A549 (cell line): Measurements from ENCODE around the gene IL20RA. TPM values are rescaled to one million over a fixed set of nuclear protein-coding genes. Genes with fewer than 3 reads are reported as not detected.

Source experiments
- ATAC-seq, 2 experiments: fragments of 200-7000 bp in 1 of 2; fragments of >200 bp in 1 of 2; cut with Nextera tagmentation in 1 of 2; cut with Tn5 transposase in 1 of 2; 3 replicates each; pipeline versions ENCODE4 v1.8.0 to v1.9.1; 2018 to 2020; ENCODE audit warnings: mild to moderate bottlenecking in 1 of 2, moderate library complexity in 1 of 2
- CTCF ChIA-PET: fragments of 300-600 bp; sonication (Branson Sonifier 250); formaldehyde crosslinking; extraction: SDS; loops from one replicate; lab custom pipeline; 2021; ENCODE audit warnings: antibody characterized with exemption, inconsistent platforms; lab: Yijun Ruan, JAX
- POLR2A ChIA-PET: fragments of 350-600 bp; formaldehyde crosslinking; extraction: SDS; loops from one replicate; lab custom pipeline; 2021; ENCODE audit warnings: antibody characterized with exemption, inconsistent platforms; lab: Yijun Ruan, JAX
- DNase-seq, 2 experiments: peaks; one replicate each; pipeline versions ENCODE4 v3.0.0 to v3.0.0-alpha.2; 2011 to 2016; ENCODE audit warnings: low read depth in 1 of 2, low spot score in 1 of 2
- FAIRE-seq: peaks from 2 replicates; lab custom pipeline; 2011; peaks lifted over from hg19 to GRCh38; lab: Jason Lieb, UNC
- H3K27ac ChIP-seq, 2 experiments: fragments of >200 bp; sonication (Bioruptor Twin); formaldehyde crosslinking; 3 replicates each; pipeline ENCODE4 v1.5.1; 2016 to 2017
- H3K4me1 ChIP-seq: fragments of >200 bp; sonication (Bioruptor Twin); formaldehyde crosslinking; 3 replicates; pipeline ENCODE4 v1.6.1; 2016
- H3K4me2 ChIP-seq: fragments of >200 bp; sonication (Bioruptor Twin); formaldehyde crosslinking; 3 replicates; pipeline ENCODE4 v1.6.1; 2016
- H3K4me3 ChIP-seq: fragments of >200 bp; sonication (Bioruptor Twin); formaldehyde crosslinking; 3 replicates; pipeline ENCODE4 v1.5.1; 2016
- H3K9me3 ChIP-seq: fragments of >200 bp; sonication (Bioruptor Twin); formaldehyde crosslinking; 3 replicates; pipeline ENCODE4 v1.6.1; 2016
- BHLHE40 ChIP-seq: IDR thresholded peaks from 2 replicates; pipeline ENCODE4 v1.6.1; 2012; ENCODE audit warnings: low read depth, low read length, inconsistent platforms
- CBX2 ChIP-seq: fragments of 200-600 bp; sonication (generic); IDR thresholded peaks from 2 replicates; pipeline ENCODE4 v1.6.1; 2016; ENCODE audit warnings: low read depth, mild to moderate bottlenecking, borderline replicate concordance
- CBX8 ChIP-seq: fragments of 200-600 bp; sonication (generic); IDR thresholded peaks from 2 replicates; pipeline ENCODE4 v1.6.1; 2016
- CEBPB ChIP-seq, 2 experiments: fragments of >200 bp in 1 of 2; sonication (Bioruptor Twin) in 1 of 2; formaldehyde crosslinking in 1 of 2; IDR thresholded peaks; 2 replicates each; pipeline ENCODE4 v1.6.1; 2012 to 2016
- CHD4 ChIP-seq: fragments of 200-600 bp; sonication (generic); IDR thresholded peaks from 2 replicates; pipeline ENCODE4 v1.6.1; 2016; ENCODE audit warnings: antibody characterized with exemption, mild to moderate bottlenecking, borderline replicate concordance
- EHF ChIP-seq: fragments of 250-450 bp; sonication (Bioruptor Pico); IDR thresholded peaks from 2 replicates; pipeline ENCODE4 v1.5.0; 2020; ENCODE audit warnings: mild to moderate bottlenecking
- EHMT2 ChIP-seq: fragments of 200-600 bp; sonication (generic); IDR thresholded peaks from 2 replicates; pipeline ENCODE4 v1.6.1; 2016; ENCODE audit warnings: antibody characterized with exemption, low read depth, mild to moderate bottlenecking, moderate library complexity
- FOSL2 ChIP-seq, 2 experiments: fragments of 450-650 bp in 1 of 2; fragments of >200 bp in 1 of 2; sonication (Bioruptor Twin) in 1 of 2; formaldehyde crosslinking; IDR thresholded peaks; 2 replicates each; pipeline versions ENCODE4 v1.5.0 to v1.6.1; 2016 to 2020; ENCODE audit warnings: mild to moderate bottlenecking in 1 of 2, moderate library complexity in 1 of 2
- FOXS1 ChIP-seq: fragments of 250-450 bp; sonication (Bioruptor Pico); IDR thresholded peaks from 2 replicates; pipeline ENCODE4 v1.5.0; 2020; ENCODE audit warnings: mild to moderate bottlenecking, moderate library complexity
- GATA3 ChIP-seq: IDR thresholded peaks from 2 replicates; pipeline ENCODE4 v1.6.1; 2012; ENCODE audit warnings: borderline replicate concordance
- HDAC2 ChIP-seq: fragments of 200-600 bp; sonication (generic); IDR thresholded peaks from 2 replicates; pipeline ENCODE4 v1.6.1; 2016
- JUN ChIP-seq, 2 experiments: fragments of >200 bp; sonication (Bioruptor Twin); formaldehyde crosslinking; IDR thresholded peaks; 2 replicates in 1 of 2; 3 replicates in 1 of 2; pipeline ENCODE4 v1.6.1; 2016 to 2017
- JUNB ChIP-seq: fragments of >200 bp; sonication (Bioruptor Twin); formaldehyde crosslinking; IDR thresholded peaks from 2 replicates; pipeline ENCODE4 v1.6.1; 2016
- MAZ ChIP-seq: fragments of 150-350 bp; IDR thresholded peaks from 2 replicates; pipeline ENCODE4 v1.6.1; 2014; ENCODE audit warnings: antibody characterized with exemption, low read depth, low read length, borderline replicate concordance
- NR3C1 ChIP-seq: fragments of >200 bp; sonication (Bioruptor Twin); formaldehyde crosslinking; IDR thresholded peaks from 3 replicates; pipeline ENCODE4 v1.6.1; 2017
- PHF8 ChIP-seq: fragments of 200-600 bp; sonication (generic); IDR thresholded peaks from 2 replicates; pipeline ENCODE4 v1.6.1; 2016; ENCODE audit warnings: low read depth, mild to moderate bottlenecking, antibody characterized with exemption, moderate library complexity, borderline replicate concordance
- RARB ChIP-seq: fragments of 250-450 bp; sonication (Bioruptor Pico); IDR thresholded peaks from 2 replicates; pipeline ENCODE4 v1.8.0; 2021; ENCODE audit warnings: mild to moderate bottlenecking, moderate library complexity
- RCOR1 ChIP-seq: fragments of 150-350 bp; IDR thresholded peaks from 2 replicates; pipeline ENCODE4 v1.6.1; 2014; ENCODE audit warnings: antibody characterized with exemption, low read length, low read depth
- RNF2 ChIP-seq: fragments of 200-600 bp; sonication (generic); IDR thresholded peaks from 2 replicates; pipeline ENCODE4 v1.6.1; 2016; ENCODE audit warnings: low read depth, mild to moderate bottlenecking, antibody characterized with exemption, moderate library complexity, borderline replicate concordance
- TP53 ChIP-seq: fragments of 250-450 bp; sonication (Bioruptor Pico); IDR thresholded peaks from 2 replicates; pipeline ENCODE4 v1.5.0; 2021; ENCODE audit warnings: mild to moderate bottlenecking, moderate library complexity
- ZC3H11A ChIP-seq: fragments of 450-650 bp; IDR thresholded peaks from 2 replicates; pipeline ENCODE4 v1.6.1; 2014; ENCODE audit warnings: antibody characterized with exemption, mild to moderate bottlenecking
- ZNF302 ChIP-seq: fragments of 250-450 bp; sonication (Bioruptor Pico); IDR thresholded peaks from 2 replicates; pipeline ENCODE4 v1.9.0; 2021; ENCODE audit warnings: inconsistent platforms, mild to moderate bottlenecking, moderate library complexity
- WGBS: methylation state at CpG from one replicate; pipeline ENCODE4 v1.1.6; 2017; ENCODE audit errors: missing lambda C conversion rate; 5-methylcytosine and 5-hydroxymethylcytosine counted together
- polyA plus RNA-seq, 4 experiments: library from polyadenylated mRNA; depleted of rRNA in 3 of 4; stranded (reverse); fragments of >200 nt; fragmentation: RNase III in 1 of 4; extraction: RNeasy Plus Mini Kit Qiagen cat#74134 plus additional on column Dnase treatment in 1 of 4; gene quantifications; 2 replicates in 3 of 4; 3 replicates in 1 of 4; pipeline ENCODE4 v1.2.3, GENCODE V29; 2011 to 2017
- TF ChIP-seq, protein P1 (sequence below): fragments of 200-600 bp; sonication (generic); IDR thresholded peaks from 2 replicates; pipeline ENCODE4 v1.6.1; 2016; ENCODE audit warnings: antibody characterized with exemption, mild to moderate bottlenecking, moderate library complexity
- TF ChIP-seq, protein P2 (sequence below): fragments of >200 bp; sonication (Bioruptor Twin); formaldehyde crosslinking; IDR thresholded peaks from 3 replicates; pipeline ENCODE4 v1.5.1; 2016
- TF ChIP-seq, protein P3 (sequence below): fragments of 250-450 bp; sonication (Bioruptor Pico); IDR thresholded peaks from 2 replicates; pipeline ENCODE4 v1.5.0; 2021; ENCODE audit warnings: mild to moderate bottlenecking, moderate library complexity, borderline replicate concordance

The IL20RA gene
- polyA plus RNA-seq, 2 of the 4 experiments (the other 2 are of a cell fraction), result 0.08 TPM; not detected in 1

DNA sequence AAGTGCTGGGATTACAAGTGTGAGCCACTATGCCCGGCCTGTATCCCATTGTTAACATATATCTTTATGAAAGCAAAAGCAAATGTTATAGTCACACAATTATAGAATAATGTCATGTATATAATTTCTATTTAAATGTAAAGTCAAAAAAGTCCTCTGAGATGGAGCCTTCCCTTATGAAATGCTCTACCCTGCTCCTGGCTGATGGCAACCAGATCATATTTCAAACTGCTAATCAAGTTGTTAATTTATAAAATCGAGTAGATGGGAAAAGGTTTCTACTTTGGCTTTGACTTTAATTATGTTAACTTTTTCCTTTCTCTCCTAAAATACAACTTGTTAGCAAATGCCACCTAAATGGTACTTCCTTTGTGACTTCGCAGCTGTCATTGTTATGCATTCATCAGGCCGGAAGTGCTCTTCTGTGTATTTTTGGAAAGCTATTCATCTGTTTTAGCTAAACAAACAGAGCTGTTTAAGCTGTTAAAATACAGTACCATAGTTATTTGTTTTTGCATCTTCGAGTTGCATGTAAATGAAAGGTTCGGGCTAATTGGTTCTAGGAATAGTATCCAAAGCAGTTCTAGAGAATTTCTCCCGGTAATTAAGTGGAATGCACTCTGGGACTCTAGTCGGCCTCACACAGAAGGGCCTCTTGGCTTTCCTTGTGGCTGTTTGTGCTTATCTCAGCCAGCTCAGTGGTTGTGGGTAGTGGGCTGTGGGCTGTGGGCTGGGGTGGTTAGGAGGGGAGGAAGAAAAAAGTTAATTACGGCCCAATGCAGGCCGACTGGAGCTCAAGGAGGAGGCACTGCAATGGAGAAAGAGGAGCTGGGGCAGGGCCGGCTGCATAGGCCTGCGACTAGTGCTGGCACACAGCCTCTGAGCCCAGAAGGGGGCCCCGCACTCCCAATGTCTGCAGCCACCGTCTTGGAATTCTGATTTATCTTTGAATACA lies 87.9 kb downstream of the IL20RA start:
- DNase-seq (no peak), ATAC-seq (peak in 1 of 2 experiments; percentile 50; a peak in 1 of 6 replicates), FAIRE-seq (no peak)
- Histone ChIP-seq H3K27ac (no peak overlapping the region), H3K4me1 (no peaks in the 10 kb centered on the region), H3K4me2 (no peak overlapping the region), H3K9me3 (no peaks in the 10 kb centered on the region), H3K4me3 (no peak overlapping the region)
- CTCF ChIA-PET, result interaction anchor here (0.7 to 1.0 kb wide), 2 partner anchors 12 to 32 kb away, joined by 3 to 5 read pairs; no protein-coding TSS in a partner anchor
- POLR2A ChIA-PET, result no interaction called here
- TF ChIP-seq CHD4 (no peak), RNF2 (no peak), ZC3H11A (no peak), JUNB (no peak), RCOR1 (no peak), JUN (IDR thresholded peaks at IDR 0.05) (no peak), TP53 (CRISPR knock-in tag) (no peak), CEBPB (IDR thresholded peaks at IDR 0.05) (no peak), EHF (CRISPR knock-in tag) (no peak)
- TF ChIP-seq, protein P1, sequence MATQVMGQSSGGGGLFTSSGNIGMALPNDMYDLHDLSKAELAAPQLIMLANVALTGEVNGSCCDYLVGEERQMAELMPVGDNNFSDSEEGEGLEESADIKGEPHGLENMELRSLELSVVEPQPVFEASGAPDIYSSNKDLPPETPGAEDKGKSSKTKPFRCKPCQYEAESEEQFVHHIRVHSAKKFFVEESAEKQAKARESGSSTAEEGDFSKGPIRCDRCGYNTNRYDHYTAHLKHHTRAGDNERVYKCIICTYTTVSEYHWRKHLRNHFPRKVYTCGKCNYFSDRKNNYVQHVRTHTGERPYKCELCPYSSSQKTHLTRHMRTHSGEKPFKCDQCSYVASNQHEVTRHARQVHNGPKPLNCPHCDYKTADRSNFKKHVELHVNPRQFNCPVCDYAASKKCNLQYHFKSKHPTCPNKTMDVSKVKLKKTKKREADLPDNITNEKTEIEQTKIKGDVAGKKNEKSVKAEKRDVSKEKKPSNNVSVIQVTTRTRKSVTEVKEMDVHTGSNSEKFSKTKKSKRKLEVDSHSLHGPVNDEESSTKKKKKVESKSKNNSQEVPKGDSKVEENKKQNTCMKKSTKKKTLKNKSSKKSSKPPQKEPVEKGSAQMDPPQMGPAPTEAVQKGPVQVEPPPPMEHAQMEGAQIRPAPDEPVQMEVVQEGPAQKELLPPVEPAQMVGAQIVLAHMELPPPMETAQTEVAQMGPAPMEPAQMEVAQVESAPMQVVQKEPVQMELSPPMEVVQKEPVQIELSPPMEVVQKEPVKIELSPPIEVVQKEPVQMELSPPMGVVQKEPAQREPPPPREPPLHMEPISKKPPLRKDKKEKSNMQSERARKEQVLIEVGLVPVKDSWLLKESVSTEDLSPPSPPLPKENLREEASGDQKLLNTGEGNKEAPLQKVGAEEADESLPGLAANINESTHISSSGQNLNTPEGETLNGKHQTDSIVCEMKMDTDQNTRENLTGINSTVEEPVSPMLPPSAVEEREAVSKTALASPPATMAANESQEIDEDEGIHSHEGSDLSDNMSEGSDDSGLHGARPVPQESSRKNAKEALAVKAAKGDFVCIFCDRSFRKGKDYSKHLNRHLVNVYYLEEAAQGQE, result no peak
- WGBS, result 74% methylated on average over 14 of the region's 14 CpGs

GRCh38 chr6:136955123-136955522 lies 89.6 kb downstream of the IL20RA start:
- ChIA-PET POLR2A (no interaction called here), CTCF (no interaction called here)
- no peak for TF ChIP-seq EHF (CRISPR knock-in tag)
- no peak for TF ChIP-seq EHMT2
- TF ChIP-seq MAZ, result no peak
- no peak for TF ChIP-seq CBX2
- TF ChIP-seq, protein P2, sequence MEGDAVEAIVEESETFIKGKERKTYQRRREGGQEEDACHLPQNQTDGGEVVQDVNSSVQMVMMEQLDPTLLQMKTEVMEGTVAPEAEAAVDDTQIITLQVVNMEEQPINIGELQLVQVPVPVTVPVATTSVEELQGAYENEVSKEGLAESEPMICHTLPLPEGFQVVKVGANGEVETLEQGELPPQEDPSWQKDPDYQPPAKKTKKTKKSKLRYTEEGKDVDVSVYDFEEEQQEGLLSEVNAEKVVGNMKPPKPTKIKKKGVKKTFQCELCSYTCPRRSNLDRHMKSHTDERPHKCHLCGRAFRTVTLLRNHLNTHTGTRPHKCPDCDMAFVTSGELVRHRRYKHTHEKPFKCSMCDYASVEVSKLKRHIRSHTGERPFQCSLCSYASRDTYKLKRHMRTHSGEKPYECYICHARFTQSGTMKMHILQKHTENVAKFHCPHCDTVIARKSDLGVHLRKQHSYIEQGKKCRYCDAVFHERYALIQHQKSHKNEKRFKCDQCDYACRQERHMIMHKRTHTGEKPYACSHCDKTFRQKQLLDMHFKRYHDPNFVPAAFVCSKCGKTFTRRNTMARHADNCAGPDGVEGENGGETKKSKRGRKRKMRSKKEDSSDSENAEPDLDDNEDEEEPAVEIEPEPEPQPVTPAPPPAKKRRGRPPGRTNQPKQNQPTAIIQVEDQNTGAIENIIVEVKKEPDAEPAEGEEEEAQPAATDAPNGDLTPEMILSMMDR, result no peak
- no peak for TF ChIP-seq FOXS1 (CRISPR knock-in tag)
- TF ChIP-seq ZNF302 (CRISPR knock-in tag), result no peak
- TF ChIP-seq GATA3, result no peak
- no peak for TF ChIP-seq CBX8
- no peak for TF ChIP-seq JUN (IDR thresholded peaks at IDR 0.05)
- no peak for TF ChIP-seq PHF8
- TF ChIP-seq NR3C1, result no peak
- TF ChIP-seq RARB (CRISPR knock-in tag), result no peak
- TF ChIP-seq, protein P3, sequence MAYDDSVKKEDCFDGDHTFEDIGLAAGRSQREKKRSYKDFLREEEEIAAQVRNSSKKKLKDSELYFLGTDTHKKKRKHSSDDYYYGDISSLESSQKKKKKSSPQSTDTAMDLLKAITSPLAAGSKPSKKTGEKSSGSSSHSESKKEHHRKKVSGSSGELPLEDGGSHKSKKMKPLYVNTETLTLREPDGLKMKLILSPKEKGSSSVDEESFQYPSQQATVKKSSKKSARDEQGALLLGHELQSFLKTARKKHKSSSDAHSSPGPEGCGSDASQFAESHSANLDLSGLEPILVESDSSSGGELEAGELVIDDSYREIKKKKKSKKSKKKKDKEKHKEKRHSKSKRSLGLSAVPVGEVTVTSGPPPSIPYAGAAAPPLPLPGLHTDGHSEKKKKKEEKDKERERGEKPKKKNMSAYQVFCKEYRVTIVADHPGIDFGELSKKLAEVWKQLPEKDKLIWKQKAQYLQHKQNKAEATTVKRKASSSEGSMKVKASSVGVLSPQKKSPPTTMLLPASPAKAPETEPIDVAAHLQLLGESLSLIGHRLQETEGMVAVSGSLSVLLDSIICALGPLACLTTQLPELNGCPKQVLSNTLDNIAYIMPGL (CRISPR knock-in tag), result no peak
- no peak for TF ChIP-seq FOSL2 (IDR thresholded peaks at IDR 0.05)
- TF ChIP-seq FOSL2 (CRISPR knock-in tag; IDR thresholded peaks at IDR 0.05), result no peak
- no peak for TF ChIP-seq HDAC2
- no peak for TF ChIP-seq BHLHE40
- no peak for TF ChIP-seq CEBPB (IDR thresholded peaks at IDR 0.05)
- TF ChIP-seq RNF2, result no peak
- DNase-seq (no peak), FAIRE-seq (no peak), ATAC-seq (no peak)
- Histone ChIP-seq H3K27ac (no peak overlapping the region), H3K9me3 (no peaks in the 10 kb centered on the region), H3K4me3 (no peak overlapping the region), H3K4me2 (no peak overlapping the region), H3K4me1 (no peaks in the 10 kb centered on the region)
- WGBS, result 70% methylated on average over 3 of the region's 3 CpGs
